H1 (cell line): Measurements from ENCODE around the gene CALM3. TPM values are rescaled to one million over a fixed set of nuclear protein-coding genes. Genes with fewer than 3 reads are reported as not detected.
A peak's percentile ranks its signal among the peaks of the same experiment; 100 is the strongest.

Experiments
- CTCF ChIA-PET: fragments of 300-600 bp; sonication (Branson Sonifier 250); formaldehyde crosslinking; loops from one replicate; lab custom pipeline; 2021; ENCODE audit not compliant: partially characterized antibody; lab: Charles Lee
- POLR2A ChIA-PET: fragments of 300-600 bp; sonication (Branson Sonifier 250); formaldehyde crosslinking; loops from one replicate; lab custom pipeline; 2021; ENCODE audit warnings: inconsistent platforms; ENCODE audit not compliant: partially characterized antibody; lab: Charles Lee
- DNase-seq, 2 experiments: peaks; one replicate each; pipeline versions ENCODE4 v3.0.0 to v3.0.0-alpha.2; 2010 to 2022; ENCODE audit warnings: low spot score in 2 of 2, low read depth in 1 of 2, mixed read lengths in 1 of 2
- FAIRE-seq: peaks from 2 replicates; lab custom pipeline; 2011; peaks lifted over from hg19 to GRCh38; lab: Jason Lieb, UNC
- H2AFZ ChIP-seq: 2 replicates; pipeline ENCODE4 v1.8.1; 2012; ENCODE audit warnings: low read length, inconsistent platforms
- H2AK5ac ChIP-seq: 2 replicates; pipeline ENCODE4 v1.6.1; 2013; ENCODE audit warnings: low read depth, low read length
- H2BK120ac ChIP-seq: replicated peaks from 2 replicates; pipeline ENCODE3; 2013; ENCODE audit warnings: low read depth, low read length, inconsistent platforms
- H2BK12ac ChIP-seq: 2 replicates; pipeline ENCODE4 v1.6.1; 2013; ENCODE audit warnings: low read depth, low read length
- H2BK15ac ChIP-seq: 2 replicates; pipeline ENCODE4 v1.6.1; 2013; ENCODE audit warnings: low read length
- H2BK20ac ChIP-seq: 2 replicates; pipeline ENCODE4 v1.6.1; 2013; ENCODE audit warnings: low read length
- H2BK5ac ChIP-seq: 2 replicates; pipeline ENCODE4 v1.6.1; 2013; ENCODE audit warnings: low read depth, low read length
- H3K14ac ChIP-seq: 2 replicates; pipeline ENCODE4 v1.6.1; 2013; ENCODE audit warnings: inconsistent platforms; ENCODE audit not compliant: insufficient read length
- H3K18ac ChIP-seq: 2 replicates; pipeline ENCODE4 v1.6.1; 2013; ENCODE audit warnings: low read length; ENCODE audit errors: extremely low read depth
- H3K23ac ChIP-seq: 2 replicates; pipeline ENCODE4 v1.6.1; 2013; ENCODE audit warnings: inconsistent platforms; ENCODE audit not compliant: insufficient read length
- H3K23me2 ChIP-seq: 2 replicates; pipeline ENCODE4 v1.6.1; 2013; ENCODE audit warnings: low read depth, low read length
- H3K27ac ChIP-seq: 2 replicates; pipeline ENCODE4 v1.6.1; 2011; ENCODE audit warnings: low read depth, low read length, inconsistent platforms
- H3K27me3 ChIP-seq, 4 experiments: replicated peaks in 1 of 4; 1 replicate in 1 of 4; 2 replicates in 3 of 4; pipeline versions ENCODE4 v1.6.1 to v1.8.1; 2011 to 2013; ENCODE audit warnings: low read length in 3 of 4, mild to moderate bottlenecking in 3 of 4, inconsistent platforms in 2 of 4, mixed read lengths in 2 of 4, moderate library complexity in 1 of 4; ENCODE audit not compliant: control insufficient read depth in 3 of 4, insufficient read depth in 3 of 4; ENCODE audit errors: extremely low read depth in 1 of 4
- H3K36me3 ChIP-seq, 4 experiments: 2 replicates each; pipeline versions ENCODE4 v1.6.1 to v1.8.1; 2011 to 2013; ENCODE audit warnings: mild to moderate bottlenecking in 4 of 4, low read length in 3 of 4, moderate library complexity in 2 of 4, control low read depth in 1 of 4, inconsistent platforms in 1 of 4; ENCODE audit not compliant: insufficient read depth in 4 of 4, control insufficient read depth in 2 of 4
- H3K4ac ChIP-seq: replicated peaks from 2 replicates; pipeline ENCODE3; 2013; ENCODE audit warnings: low read length, low read depth, mixed read lengths, inconsistent platforms; ENCODE audit not compliant: insufficient read length
- H3K4me1 ChIP-seq, 4 experiments: replicated peaks in 1 of 4; 1 replicate in 1 of 4; 2 replicates in 3 of 4; pipeline versions ENCODE4 v1.6.1 to v1.8.1; 2011 to 2013; ENCODE audit warnings: low read length in 3 of 4, inconsistent platforms in 2 of 4, mixed read lengths in 1 of 4; ENCODE audit not compliant: insufficient read depth in 4 of 4, control insufficient read depth in 3 of 4
- H3K4me2 ChIP-seq, 2 experiments: 2 replicates each; pipeline versions ENCODE4 v1.6.1 to v1.8.1; 2011 to 2013; ENCODE audit warnings: low read depth in 2 of 2, low read length in 2 of 2, control low read depth in 1 of 2, inconsistent platforms in 1 of 2, mild to moderate bottlenecking in 1 of 2; ENCODE audit not compliant: insufficient read depth in 1 of 2
- H3K4me3 ChIP-seq, 4 experiments: fragments of 200-600, 300-600 bp in 1 of 4; sonication (generic), shearing (Covaris generic), sonication (Bioruptor Twin) in 1 of 4; 2 replicates each; pipeline versions ENCODE4 v1.5.1 to v1.8.1; 2011 to 2016; ENCODE audit warnings: low read length in 4 of 4, low read depth in 3 of 4, control low read depth in 2 of 4, inconsistent platforms in 2 of 4, mild to moderate bottlenecking in 2 of 4, mixed read lengths in 1 of 4, moderate library complexity in 1 of 4; ENCODE audit not compliant: insufficient read depth in 2 of 4; ENCODE audit errors: extremely low read depth in 1 of 4
- H3K56ac ChIP-seq: replicated peaks from 2 replicates; pipeline ENCODE3; 2013; ENCODE audit warnings: low read depth, mild to moderate bottlenecking, mixed read lengths, low read length, inconsistent platforms; ENCODE audit not compliant: insufficient read length
- H3K79me1 ChIP-seq: 2 replicates; pipeline ENCODE4 v1.6.1; 2013; ENCODE audit warnings: low read depth, low read length, control low read depth
- H3K79me2 ChIP-seq, 2 experiments: 2 replicates each; pipeline versions ENCODE4 v1.6.1 to v1.8.1; 2012 to 2013; ENCODE audit warnings: low read length in 2 of 2, mild to moderate bottlenecking in 2 of 2, inconsistent platforms in 1 of 2; ENCODE audit not compliant: insufficient read depth in 2 of 2, control insufficient read depth in 1 of 2
- H3K9ac ChIP-seq, 4 experiments: replicated peaks in 1 of 4; 1 replicate in 1 of 4; 2 replicates in 3 of 4; pipeline versions ENCODE4 v1.6.1 to v1.8.1; 2011 to 2013; ENCODE audit warnings: low read depth in 3 of 4, low read length in 3 of 4, control low read depth in 2 of 4, mild to moderate bottlenecking in 2 of 4, moderate library complexity in 2 of 4, inconsistent platforms in 1 of 4; ENCODE audit errors: extremely low read depth in 1 of 4
- H3K9me3 ChIP-seq, 2 experiments: 2 replicates each; pipeline versions ENCODE4 v1.6.1 to v1.8.1; 2012 to 2013; ENCODE audit warnings: mild to moderate bottlenecking in 2 of 2, moderate library complexity in 2 of 2, control low read depth in 1 of 2, inconsistent platforms in 1 of 2, low read depth in 1 of 2, low read length in 1 of 2, mixed read lengths in 1 of 2; ENCODE audit not compliant: insufficient read depth in 2 of 2
- H4K20me1 ChIP-seq, 2 experiments: replicated peaks in 1 of 2; 2 replicates each; pipeline versions ENCODE3 to v1.8.1; 2011 to 2013; ENCODE audit warnings: inconsistent platforms in 2 of 2, low read length in 2 of 2, mild to moderate bottlenecking in 1 of 2; ENCODE audit not compliant: insufficient read depth in 2 of 2, control insufficient read depth in 1 of 2
- H4K5ac ChIP-seq: 2 replicates; pipeline ENCODE4 v1.6.1; 2013; ENCODE audit warnings: low read length, low read depth, mixed read lengths, inconsistent platforms; ENCODE audit not compliant: insufficient read length
- H4K8ac ChIP-seq: 2 replicates; pipeline ENCODE4 v1.8.0; 2013; ENCODE audit warnings: mild to moderate bottlenecking, moderate library complexity, low read length, inconsistent platforms; ENCODE audit not compliant: insufficient read depth; ENCODE audit errors: extremely low read depth
- H4K91ac ChIP-seq: replicated peaks from 2 replicates; pipeline ENCODE3; 2013; ENCODE audit warnings: low read length, mixed read lengths, inconsistent platforms; ENCODE audit not compliant: insufficient read length
- RAD21 ChIP-seq, 2 experiments: IDR thresholded peaks in 1 of 2; conservative IDR thresholded peaks in 1 of 2; 2 replicates each; pipeline ENCODE4 v1.6.1; 2011; ENCODE audit warnings: low read depth in 2 of 2, low read length in 2 of 2, improper control_type of control experiment in 1 of 2, inconsistent platforms in 1 of 2, mild to moderate bottlenecking in 1 of 2, moderate library complexity in 1 of 2
- RFX5 ChIP-seq: IDR thresholded peaks from 2 replicates; pipeline ENCODE4 v1.6.1; 2011; ENCODE audit warnings: low read depth, low read length, improper control_type of control experiment, borderline replicate concordance
- TAF1 ChIP-seq: IDR thresholded peaks from 2 replicates; pipeline ENCODE4 v1.6.1; 2011; ENCODE audit warnings: mild to moderate bottlenecking, low read depth, low read length
- WGBS, 2 experiments: shearing (Covaris generic) in 1 of 2; methylation state at CpG; one replicate each; pipeline versions ENCODE4 v1.1.6 to v1.1.7; 2013 to 2015; ENCODE audit warnings: low lambda C conversion rate in 2 of 2, mixed read lengths in 2 of 2, inconsistent platforms in 1 of 2, low coverage in 1 of 2, missing lambda C conversion rate in 1 of 2; ENCODE audit not compliant: insufficient replicate concordance in 2 of 2, insufficient coverage in 1 of 2, insufficient read length in 1 of 2; ENCODE audit errors: extremely low coverage in 1 of 2, missing lambda C conversion rate in 1 of 2; 5-methylcytosine and 5-hydroxymethylcytosine counted together
- polyA plus RNA-seq, 7 experiments: library from polyadenylated mRNA; depleted of rRNA in 3 of 7; stranded (reverse) in 5 of 7; unstranded in 2 of 7; fragments of >200 nt in 5 of 7; fragments of 200-250 nt in 2 of 7; gene quantifications; 1 replicate in 5 of 7; 2 replicates in 1 of 7; 4 replicates in 1 of 7; pipeline versions ENCODE4 v1.2.1 to v1.2.3, GENCODE V29; 2011 to 2013; ENCODE audit warnings: missing spikeins in 2 of 7, mixed read lengths in 2 of 7
- total RNA-seq: library from RNA; stranded (reverse); fragmentation: NEBNext Ultra II Directional; extraction: Animal tissue kit (Norgen Biotek cat#: 25700); gene quantifications from 2 replicates; pipeline ENCODE4 v1.2.1, GENCODE V29; 2021
- TF ChIP-seq, protein P1 (sequence below), 3 experiments: IDR thresholded peaks; 1 replicate in 2 of 3; 2 replicates in 1 of 3; pipeline versions ENCODE4 v1.5.1 to v1.6.1; 2011; ENCODE audit warnings: low read length in 3 of 3, mild to moderate bottlenecking in 3 of 3, inconsistent platforms in 2 of 3, low read depth in 1 of 3, moderate library complexity in 1 of 3; ENCODE audit not compliant: insufficient read depth in 1 of 3; ENCODE audit errors: control extremely low read depth in 1 of 3

CALM3 gene
- total and polyA plus RNA-seq, 2 of the 8 experiments (the other 6 are each of a cell fraction or from before 2014, with no cell fraction given): 315 to 326 TPM

DNA sequence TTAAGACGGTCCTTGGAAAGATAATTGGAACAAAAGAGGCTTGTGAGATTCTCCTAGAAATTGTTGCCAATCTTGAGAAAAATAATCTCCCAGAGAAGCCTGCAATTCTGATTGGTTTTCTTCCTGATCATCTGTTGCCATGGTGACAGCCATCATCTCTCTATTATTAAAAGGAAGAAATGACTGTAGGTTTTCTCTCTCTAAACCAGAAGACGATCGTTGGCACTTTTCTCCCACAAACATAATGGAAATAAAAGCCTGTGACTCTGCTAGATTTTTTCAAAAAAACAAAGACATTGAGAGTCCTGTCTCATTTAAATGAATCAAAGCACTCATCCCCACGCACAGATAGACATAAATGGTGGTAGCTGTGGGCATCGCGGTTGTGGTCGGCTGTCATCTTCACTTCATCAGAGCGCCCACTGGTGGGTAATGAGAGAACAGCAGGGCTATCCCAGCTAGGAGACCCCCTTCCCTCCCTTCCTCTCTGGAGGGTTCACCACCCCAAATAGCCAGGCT, 21.7 kb upstream of the CALM3 start:
- Histone ChIP-seq H3K23me2 (no peaks in the 10 kb centered on the region), H3K36me3 (no peaks in the 10 kb centered on the region), H3K79me2 (no peaks in the 10 kb centered on the region), H3K79me1 (no peaks in the 10 kb centered on the region), H2BK5ac (no peak overlapping the region), H4K20me1 (no peaks in the 10 kb centered on the region), H3K4ac (no peak overlapping the region), H2BK20ac (no peak overlapping the region), H3K56ac (no peak overlapping the region)
- CTCF ChIA-PET: interaction anchor here (0.6 to 3.0 kb wide), 16 partner anchors 8 to 537 kb away, joined by 3 to 18 read pairs (median 4); partner anchors contain the start of gene CALM3
- TF ChIP-seq TAF1: no peak
- TF ChIP-seq RFX5: peak; percentile 88
- TF ChIP-seq, protein P1, sequence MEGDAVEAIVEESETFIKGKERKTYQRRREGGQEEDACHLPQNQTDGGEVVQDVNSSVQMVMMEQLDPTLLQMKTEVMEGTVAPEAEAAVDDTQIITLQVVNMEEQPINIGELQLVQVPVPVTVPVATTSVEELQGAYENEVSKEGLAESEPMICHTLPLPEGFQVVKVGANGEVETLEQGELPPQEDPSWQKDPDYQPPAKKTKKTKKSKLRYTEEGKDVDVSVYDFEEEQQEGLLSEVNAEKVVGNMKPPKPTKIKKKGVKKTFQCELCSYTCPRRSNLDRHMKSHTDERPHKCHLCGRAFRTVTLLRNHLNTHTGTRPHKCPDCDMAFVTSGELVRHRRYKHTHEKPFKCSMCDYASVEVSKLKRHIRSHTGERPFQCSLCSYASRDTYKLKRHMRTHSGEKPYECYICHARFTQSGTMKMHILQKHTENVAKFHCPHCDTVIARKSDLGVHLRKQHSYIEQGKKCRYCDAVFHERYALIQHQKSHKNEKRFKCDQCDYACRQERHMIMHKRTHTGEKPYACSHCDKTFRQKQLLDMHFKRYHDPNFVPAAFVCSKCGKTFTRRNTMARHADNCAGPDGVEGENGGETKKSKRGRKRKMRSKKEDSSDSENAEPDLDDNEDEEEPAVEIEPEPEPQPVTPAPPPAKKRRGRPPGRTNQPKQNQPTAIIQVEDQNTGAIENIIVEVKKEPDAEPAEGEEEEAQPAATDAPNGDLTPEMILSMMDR (IDR thresholded peaks at IDR 0.05; ENCODE audit: control extremely low read depth in 1 of 3, insufficient read depth in 1 of 3, low read depth in 1 of 3, low read length in 3 of 3): peak; percentile 64 to 76 (median 71)
- peak; percentile 18 to 36; a peak in 3 of 4 replicates for TF ChIP-seq RAD21 (IDR thresholded peaks at IDR 0.05 in 1 of 2, conservative IDR thresholded peaks at IDR 0.05 in 1 of 2; ENCODE audit: low read depth in 2 of 2, low read length in 2 of 2)
- TF ChIP-seq, all 59 proteins: peak for 3
- Histone ChIP-seq H3K9ac (no peak overlapping the region), H4K91ac (no peak overlapping the region), H3K4me2 (no peak overlapping the region), H3K27ac (no peak overlapping the region), H3K9me3 (no peaks in the 10 kb centered on the region), H2BK15ac (no peak overlapping the region), H3K27me3 (no peaks in the 10 kb centered on the region; a peak in 1 of 7 replicates), H3K4me3 (no peak overlapping the region), H3K18ac (no peak overlapping the region), H3K14ac (no peak overlapping the region), H2BK12ac (no peak overlapping the region), H2BK120ac (no peak overlapping the region), H3K23ac (no peak overlapping the region), H4K5ac (no peak overlapping the region), H3K4me1 (no peaks in the 10 kb centered on the region; a peak in 1 of 7 replicates), H2AFZ (no peak overlapping the region), H2AK5ac (no peak overlapping the region), H4K8ac (no peak overlapping the region)
- DNase-seq (peak in 1 of 2 experiments; percentile 82), FAIRE-seq (no peak)
- POLR2A ChIA-PET: interaction anchor here (0.7 kb wide), 1 partner anchor 19 kb away, joined by 3 read pairs; no protein-coding TSS in a partner anchor
- WGBS, 2 experiments: 60% methylated on average over 8 of the region's 8 CpGs; no CpG with 5 or more reads in 1 of the 2 experiments
